DOHH2 (cell line): Measurements from ENCODE around the gene FBXO42.

Source experiments
- EZH2phosphoT487 ChIP-seq: fragments of 200-600 bp; sonication (generic); IDR thresholded peaks from 2 replicates; pipeline ENCODE4 v1.6.1; 2017; ENCODE audit warnings: borderline replicate concordance, mild to moderate bottlenecking, antibody characterized with exemption, low read length, moderate library complexity, mixed read lengths
- TF ChIP-seq, protein P1 (sequence below): fragments of 200-600 bp; sonication (generic); IDR thresholded peaks from one replicate; pipeline ENCODE4 v1.5.1; 2014; ENCODE audit warnings: antibody characterized with exemption, mild to moderate bottlenecking, low read depth, low read length; ENCODE audit not compliant: poor library complexity, severe bottlenecking

DNA sequence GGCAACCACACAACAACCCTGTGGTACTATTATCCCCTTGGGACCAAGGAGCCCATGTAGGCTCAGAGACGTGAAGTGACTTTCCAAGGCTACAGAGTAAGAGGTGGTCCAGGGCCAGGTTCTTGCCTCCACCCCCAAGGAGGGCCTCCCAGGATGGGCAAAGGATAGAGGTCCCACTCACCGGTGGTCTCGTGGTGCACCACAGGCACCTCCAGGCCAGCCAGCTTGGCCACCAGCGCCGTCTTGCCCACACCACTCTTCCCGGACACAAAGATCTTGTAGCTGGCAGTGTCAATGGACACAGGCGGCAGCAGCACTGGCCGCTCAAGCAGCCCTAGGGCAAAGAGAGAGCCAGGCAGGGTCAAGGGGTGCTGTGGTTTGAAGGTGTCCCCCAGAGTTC is 118.8 kb downstream of the FBXO42 start:
- TF ChIP-seq, protein P1, sequence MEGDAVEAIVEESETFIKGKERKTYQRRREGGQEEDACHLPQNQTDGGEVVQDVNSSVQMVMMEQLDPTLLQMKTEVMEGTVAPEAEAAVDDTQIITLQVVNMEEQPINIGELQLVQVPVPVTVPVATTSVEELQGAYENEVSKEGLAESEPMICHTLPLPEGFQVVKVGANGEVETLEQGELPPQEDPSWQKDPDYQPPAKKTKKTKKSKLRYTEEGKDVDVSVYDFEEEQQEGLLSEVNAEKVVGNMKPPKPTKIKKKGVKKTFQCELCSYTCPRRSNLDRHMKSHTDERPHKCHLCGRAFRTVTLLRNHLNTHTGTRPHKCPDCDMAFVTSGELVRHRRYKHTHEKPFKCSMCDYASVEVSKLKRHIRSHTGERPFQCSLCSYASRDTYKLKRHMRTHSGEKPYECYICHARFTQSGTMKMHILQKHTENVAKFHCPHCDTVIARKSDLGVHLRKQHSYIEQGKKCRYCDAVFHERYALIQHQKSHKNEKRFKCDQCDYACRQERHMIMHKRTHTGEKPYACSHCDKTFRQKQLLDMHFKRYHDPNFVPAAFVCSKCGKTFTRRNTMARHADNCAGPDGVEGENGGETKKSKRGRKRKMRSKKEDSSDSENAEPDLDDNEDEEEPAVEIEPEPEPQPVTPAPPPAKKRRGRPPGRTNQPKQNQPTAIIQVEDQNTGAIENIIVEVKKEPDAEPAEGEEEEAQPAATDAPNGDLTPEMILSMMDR: no peak
- no peak for TF ChIP-seq EZH2phosphoT487
